Neural crest cell (in vitro differentiated cells): Measurements from ENCODE around the gene PARVB. TPM values are rescaled to one million over a fixed set of nuclear protein-coding genes. Genes with fewer than 3 reads are reported as not detected.

ENCODE experiments used
- DNase-seq: peaks from one replicate; pipeline ENCODE4 v3.0.0; 2021; ENCODE audit warnings: low read depth, mixed read lengths, low spot score
- H3K27ac Mint-ChIP-seq: one replicate; pipeline ENCODE4 v1.8.0; 2021; ENCODE audit warnings: mild to moderate bottlenecking, mixed read lengths; ENCODE audit not compliant: unreplicated experiment
- H3K27me3 Mint-ChIP-seq: 2 replicates; pipeline ENCODE4 v1.8.0; 2021; ENCODE audit warnings: low read depth, mild to moderate bottlenecking, mixed read lengths
- H3K36me3 Mint-ChIP-seq: 2 replicates; pipeline ENCODE4 v1.8.0; 2021; ENCODE audit warnings: low read depth, mild to moderate bottlenecking, mixed read lengths
- H3K4me1 Mint-ChIP-seq: 2 replicates; pipeline ENCODE4 v1.8.0; 2021; ENCODE audit warnings: mixed read lengths
- H3K4me3 Mint-ChIP-seq: one replicate; pipeline ENCODE4 v1.8.0; 2021; ENCODE audit warnings: mild to moderate bottlenecking, mixed read lengths
- H3K9me3 Mint-ChIP-seq: 2 replicates; pipeline ENCODE4 v1.8.0; 2021; ENCODE audit warnings: mixed read lengths
- total RNA-seq: library from RNA; stranded (reverse); gene quantifications from 2 replicates; pipeline ENCODE4 v1.2.1, GENCODE V29; 2021
- TF ChIP-seq, protein P1 (sequence below): fragments of 200-600 bp; sonication (generic); conservative IDR thresholded peaks from 2 replicates; pipeline ENCODE4 v1.5.0; 2021; ENCODE audit warnings: antibody characterized with exemption, mild to moderate bottlenecking

The PARVB gene
- total RNA-seq, 1 donor from 2014 or later: 21.8 TPM

DNA sequence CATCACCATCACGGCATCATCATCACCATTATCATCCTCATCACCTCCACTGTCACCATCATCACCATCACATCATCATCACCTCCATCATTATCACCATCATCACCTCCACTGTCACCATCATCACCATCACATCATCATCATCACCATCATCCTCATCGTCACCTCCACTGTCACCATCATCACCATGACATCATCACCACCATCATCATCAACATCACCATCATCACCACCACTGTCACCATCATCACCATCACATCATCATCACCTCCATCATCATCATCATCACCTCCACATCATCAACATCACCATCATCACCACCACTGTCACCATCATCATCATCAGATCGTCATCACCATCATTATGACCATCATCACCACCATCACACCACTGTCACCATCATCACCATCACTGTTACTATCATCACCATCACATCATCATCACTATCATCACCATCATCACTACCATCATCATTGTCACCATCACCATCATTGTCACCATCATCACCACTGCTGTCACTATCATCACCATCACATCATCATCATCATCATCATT, 189.5 kb downstream of the PARVB start:
- Mint-ChIP-seq H3K9me3 (peaks cover 7% of the 10 kb centered on the region), H3K36me3 (no peaks in the 10 kb centered on the region), H3K27ac (no peak overlapping the region), H3K4me3 (no peak overlapping the region), H3K27me3 (peaks cover 12% of the 10 kb centered on the region), H3K4me1 (no peaks in the 10 kb centered on the region)
- no peak for DNase-seq
- TF ChIP-seq, protein P1, sequence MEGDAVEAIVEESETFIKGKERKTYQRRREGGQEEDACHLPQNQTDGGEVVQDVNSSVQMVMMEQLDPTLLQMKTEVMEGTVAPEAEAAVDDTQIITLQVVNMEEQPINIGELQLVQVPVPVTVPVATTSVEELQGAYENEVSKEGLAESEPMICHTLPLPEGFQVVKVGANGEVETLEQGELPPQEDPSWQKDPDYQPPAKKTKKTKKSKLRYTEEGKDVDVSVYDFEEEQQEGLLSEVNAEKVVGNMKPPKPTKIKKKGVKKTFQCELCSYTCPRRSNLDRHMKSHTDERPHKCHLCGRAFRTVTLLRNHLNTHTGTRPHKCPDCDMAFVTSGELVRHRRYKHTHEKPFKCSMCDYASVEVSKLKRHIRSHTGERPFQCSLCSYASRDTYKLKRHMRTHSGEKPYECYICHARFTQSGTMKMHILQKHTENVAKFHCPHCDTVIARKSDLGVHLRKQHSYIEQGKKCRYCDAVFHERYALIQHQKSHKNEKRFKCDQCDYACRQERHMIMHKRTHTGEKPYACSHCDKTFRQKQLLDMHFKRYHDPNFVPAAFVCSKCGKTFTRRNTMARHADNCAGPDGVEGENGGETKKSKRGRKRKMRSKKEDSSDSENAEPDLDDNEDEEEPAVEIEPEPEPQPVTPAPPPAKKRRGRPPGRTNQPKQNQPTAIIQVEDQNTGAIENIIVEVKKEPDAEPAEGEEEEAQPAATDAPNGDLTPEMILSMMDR: no peak

DNA sequence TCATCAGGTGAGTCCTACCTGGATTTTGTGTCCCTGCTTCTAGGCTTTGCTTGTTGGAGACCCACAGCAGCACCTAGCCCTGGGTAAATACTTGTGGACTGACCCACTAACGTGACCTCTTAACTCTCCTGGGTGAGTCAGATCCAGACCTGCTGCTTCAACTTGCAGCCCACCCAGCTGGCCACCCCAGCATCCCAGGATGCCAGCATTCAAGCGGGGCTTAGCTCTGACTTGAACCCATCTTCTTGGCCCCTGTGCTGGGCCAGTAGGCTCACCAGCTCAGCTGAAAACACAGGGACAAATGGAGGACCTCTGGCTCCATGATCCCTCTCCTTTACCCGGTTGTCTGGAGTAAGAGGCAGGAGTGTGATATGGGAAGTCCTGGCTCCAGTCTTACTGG, 190.1 kb downstream of the PARVB start:
- Mint-ChIP-seq H3K9me3 (peaks cover 7% of the 10 kb centered on the region), H3K27me3 (peaks cover 12% of the 10 kb centered on the region), H3K27ac (no peak overlapping the region), H3K4me1 (no peaks in the 10 kb centered on the region), H3K36me3 (no peaks in the 10 kb centered on the region), H3K4me3 (no peak overlapping the region)
- no peak for DNase-seq
- TF ChIP-seq, protein P1: no peak

DNA sequence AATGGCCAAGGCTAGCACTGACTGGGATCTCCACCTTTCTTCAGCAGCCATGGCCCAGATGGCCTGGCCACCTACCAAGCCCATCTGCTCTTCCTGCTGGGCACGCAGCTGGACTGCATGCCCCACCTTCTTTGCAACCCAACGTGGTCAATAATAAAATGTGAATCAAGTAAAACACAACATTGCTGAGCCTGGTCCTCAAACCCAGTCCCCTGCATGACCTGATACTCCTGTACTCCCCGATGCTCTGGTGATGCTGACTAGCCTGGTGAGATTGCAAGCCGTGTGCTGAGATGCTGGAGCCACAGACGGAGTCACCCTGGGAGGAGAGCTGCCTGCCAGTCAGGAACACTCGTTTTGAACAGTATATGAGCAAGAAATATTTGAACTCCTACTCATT, 190.7 kb downstream of the PARVB start:
- DNase-seq: no peak
- Mint-ChIP-seq H3K27me3 (peaks cover 9% of the 10 kb centered on the region), H3K36me3 (no peaks in the 10 kb centered on the region), H3K4me3 (no peak overlapping the region), H3K4me1 (no peaks in the 10 kb centered on the region), H3K27ac (no peak overlapping the region), H3K9me3 (peaks cover 3% of the 10 kb centered on the region)
- TF ChIP-seq, protein P1: no peak

DNA sequence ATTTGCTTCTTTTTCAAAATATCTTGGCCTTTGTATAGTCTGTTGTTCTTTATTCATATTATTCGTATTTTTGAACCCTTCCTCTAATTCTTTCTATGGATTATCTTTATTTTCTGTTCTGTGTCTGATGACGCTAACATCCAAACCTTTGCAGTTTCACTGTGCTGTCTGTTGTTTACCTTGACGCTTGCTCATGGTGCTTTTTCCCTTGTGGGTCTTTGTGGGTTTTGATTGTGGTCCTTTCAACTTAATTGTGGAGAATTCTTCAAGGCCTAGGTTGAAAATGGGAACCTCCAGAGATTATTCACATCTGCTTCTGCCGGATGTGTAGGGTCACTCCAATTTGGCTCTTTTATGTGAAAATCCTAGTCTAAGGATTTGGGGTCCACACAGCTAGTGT, 191.2 kb downstream of the PARVB start:
- TF ChIP-seq, protein P1: no peak
- Mint-ChIP-seq H3K27ac (no peak overlapping the region), H3K36me3 (no peaks in the 10 kb centered on the region), H3K4me3 (no peak overlapping the region), H3K4me1 (no peaks in the 10 kb centered on the region), H3K9me3 (no peaks in the 10 kb centered on the region), H3K27me3 (peaks cover 9% of the 10 kb centered on the region)
- DNase-seq: no peak

DNA sequence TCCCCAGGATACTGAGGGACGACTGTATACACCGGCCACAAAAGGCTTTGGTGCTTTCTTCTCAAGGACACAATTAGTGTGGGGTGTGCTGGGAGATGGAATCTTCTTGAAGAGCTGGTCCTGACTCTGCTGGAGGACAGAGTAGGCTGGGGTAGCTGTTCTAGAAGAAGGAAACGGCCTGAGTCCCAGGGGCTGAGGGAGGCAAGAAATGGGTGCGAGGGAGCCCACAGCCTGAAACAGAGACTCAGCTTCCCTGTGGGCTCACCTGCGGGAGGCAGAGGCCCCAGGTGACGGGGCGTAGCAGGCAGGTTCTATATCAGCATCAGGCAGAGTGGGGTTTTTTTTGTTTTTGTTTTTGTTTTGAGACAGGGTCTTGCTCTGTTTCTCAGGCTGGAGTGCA, 193.2 kb downstream of the PARVB start:
- Mint-ChIP-seq H3K4me1 (no peaks in the 10 kb centered on the region), H3K27me3 (no peaks in the 10 kb centered on the region), H3K27ac (peak overlapping the region; percentile 31), H3K36me3 (no peaks in the 10 kb centered on the region), H3K9me3 (no peaks in the 10 kb centered on the region), H3K4me3 (no peak overlapping the region)
- no peak for DNase-seq
- TF ChIP-seq, protein P1: no peak

DNA sequence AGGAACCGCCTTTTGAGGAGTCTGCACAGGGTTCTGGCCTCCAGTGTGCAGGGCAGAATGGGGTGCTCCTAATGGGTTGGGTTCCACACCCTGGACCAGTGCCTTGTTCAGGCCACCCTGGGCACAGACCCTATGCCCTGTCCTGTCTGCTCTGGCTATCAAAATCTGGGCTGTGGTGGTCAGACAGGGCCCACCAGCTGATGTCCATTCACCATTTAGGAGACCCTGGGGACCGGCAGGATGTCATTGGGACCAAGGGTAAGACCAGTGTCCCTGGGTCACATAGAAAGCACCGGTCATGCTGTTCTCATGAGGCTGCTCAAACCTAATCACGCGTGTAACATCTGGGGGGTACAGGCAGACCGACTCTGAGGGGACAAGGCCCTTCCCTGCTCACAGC, 194.0 kb downstream of the PARVB start:
- H3K27ac Mint-ChIP-seq: no peak overlapping the region
- no peaks in the 10 kb centered on the region for H3K4me1 Mint-ChIP-seq
- H3K4me3 Mint-ChIP-seq: no peak overlapping the region
- no peak for DNase-seq
- no peaks in the 10 kb centered on the region for H3K9me3 Mint-ChIP-seq
- H3K36me3 Mint-ChIP-seq: no peaks in the 10 kb centered on the region
- H3K27me3 Mint-ChIP-seq: no peaks in the 10 kb centered on the region
- TF ChIP-seq, protein P1: no peak
